ENCODE data around the gene RRBP1.
"Not testable (repeated sequence)": the region's sequence is repeated elsewhere in the genome, so short reads cannot be mapped to it uniquely, and the experiment has no call there.

GRCh38 chr20:17707951-17708350 is 25.9 kb upstream of the RRBP1 start:
- not testable (repeated sequence) for TF ChIP-seq CTCF (conservative IDR thresholded peaks at IDR 0.05; ENCODE audit: low read length); EZH2phosphoT487 (IDR thresholded peaks at IDR 0.05; ENCODE audit: borderline replicate concordance)
